Measurements from ENCODE around the gene CCDC24.

The CCDC24 gene

GRCh38 chr1:44038876-44039657, 47.7 kb downstream of the CCDC24 start:
- TF ChIP-seq EZH2 (optimal IDR thresholded peaks at IDR 0.05; ENCODE audit: low read depth, low read length) (no peak), EZH2phosphoT487 (IDR thresholded peaks at IDR 0.05; ENCODE audit: low read length) (no peak)
- TF ChIP-seq, protein P1, sequence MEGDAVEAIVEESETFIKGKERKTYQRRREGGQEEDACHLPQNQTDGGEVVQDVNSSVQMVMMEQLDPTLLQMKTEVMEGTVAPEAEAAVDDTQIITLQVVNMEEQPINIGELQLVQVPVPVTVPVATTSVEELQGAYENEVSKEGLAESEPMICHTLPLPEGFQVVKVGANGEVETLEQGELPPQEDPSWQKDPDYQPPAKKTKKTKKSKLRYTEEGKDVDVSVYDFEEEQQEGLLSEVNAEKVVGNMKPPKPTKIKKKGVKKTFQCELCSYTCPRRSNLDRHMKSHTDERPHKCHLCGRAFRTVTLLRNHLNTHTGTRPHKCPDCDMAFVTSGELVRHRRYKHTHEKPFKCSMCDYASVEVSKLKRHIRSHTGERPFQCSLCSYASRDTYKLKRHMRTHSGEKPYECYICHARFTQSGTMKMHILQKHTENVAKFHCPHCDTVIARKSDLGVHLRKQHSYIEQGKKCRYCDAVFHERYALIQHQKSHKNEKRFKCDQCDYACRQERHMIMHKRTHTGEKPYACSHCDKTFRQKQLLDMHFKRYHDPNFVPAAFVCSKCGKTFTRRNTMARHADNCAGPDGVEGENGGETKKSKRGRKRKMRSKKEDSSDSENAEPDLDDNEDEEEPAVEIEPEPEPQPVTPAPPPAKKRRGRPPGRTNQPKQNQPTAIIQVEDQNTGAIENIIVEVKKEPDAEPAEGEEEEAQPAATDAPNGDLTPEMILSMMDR (IDR thresholded peaks at IDR 0.05; ENCODE audit: low read length) = no peak
- Histone ChIP-seq H2AFZ (ENCODE audit: low read length) (no peak overlapping the region), H3F3A (ENCODE audit: insufficient read depth, low read length) (no peaks in the 10 kb centered on the region), H3K79me2 (ENCODE audit: low read length) (no peaks in the 10 kb centered on the region), H3K27me3 (replicated peaks; ENCODE audit: insufficient read depth, low read length) (no peaks in the 10 kb centered on the region), H3K9ac (ENCODE audit: low read length) (no peak overlapping the region), H4K20me1 (ENCODE audit: insufficient read depth, low read length) (no peaks in the 10 kb centered on the region), H3K4me2 (ENCODE audit: low read depth, low read length) (no peak overlapping the region), H3K4me3 (ENCODE audit: low read length) (no peak overlapping the region), H3K4me1 (ENCODE audit: low read length) (no peaks in the 10 kb centered on the region), H3K9me2 (replicated peaks; ENCODE audit: insufficient read depth, low read length) (no peaks in the 10 kb centered on the region), H3K9me3 (replicated peaks; ENCODE audit: insufficient read depth, low read length) (no peaks in the 10 kb centered on the region), H3K36me3 (replicated peaks; ENCODE audit: insufficient read depth, low read length) (no peaks in the 10 kb centered on the region), H3K27ac (ENCODE audit: low read length) (no peak overlapping the region)
- DNase-seq = no peak

DNA sequence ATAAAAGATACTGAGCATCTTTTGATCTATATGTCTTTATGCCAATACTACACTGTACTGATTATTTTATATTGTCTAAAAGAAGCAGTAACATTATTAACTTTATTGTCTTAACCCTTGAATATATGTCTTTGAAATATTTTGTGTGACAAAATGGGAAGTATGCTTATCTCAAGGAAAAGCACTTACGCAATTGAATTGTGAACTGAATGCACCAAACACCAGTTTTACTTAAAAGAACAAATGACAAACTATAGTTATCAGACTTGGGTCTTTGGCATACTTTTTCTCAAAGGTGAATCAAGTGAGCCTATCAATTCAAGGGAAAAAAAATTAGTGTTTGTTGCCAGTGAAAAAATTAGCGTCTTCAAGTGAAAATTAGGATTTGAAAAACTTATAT, 49.0 kb downstream of the CCDC24 start:
- H3K4me3 ChIP-seq (ENCODE audit: low read length) = no peak overlapping the region
- H3K27ac ChIP-seq (ENCODE audit: low read length) = no peak overlapping the region
- no peak overlapping the region for H3K9ac ChIP-seq (ENCODE audit: low read length)
- H3K4me2 ChIP-seq (ENCODE audit: low read depth, low read length) = no peak overlapping the region
- no peak for DNase-seq
- H4K20me1 ChIP-seq (ENCODE audit: insufficient read depth, low read length) = no peaks in the 10 kb centered on the region
- H3K27me3 ChIP-seq (replicated peaks; ENCODE audit: insufficient read depth, low read length) = no peaks in the 10 kb centered on the region
- H3K9me2 ChIP-seq (replicated peaks; ENCODE audit: insufficient read depth, low read length) = no peaks in the 10 kb centered on the region
- no peak for TF ChIP-seq EZH2phosphoT487 (IDR thresholded peaks at IDR 0.05; ENCODE audit: low read length)
- TF ChIP-seq EZH2 (optimal IDR thresholded peaks at IDR 0.05; ENCODE audit: low read depth, low read length) = no peak
- TF ChIP-seq, protein P1 (IDR thresholded peaks at IDR 0.05; ENCODE audit: low read length) = no peak
- no peaks in the 10 kb centered on the region for H3F3A ChIP-seq (ENCODE audit: insufficient read depth, low read length)
- no peaks in the 10 kb centered on the region for H3K79me2 ChIP-seq (ENCODE audit: low read length)
- H2AFZ ChIP-seq (ENCODE audit: low read length) = no peak overlapping the region
- no peaks in the 10 kb centered on the region for H3K36me3 ChIP-seq (replicated peaks; ENCODE audit: insufficient read depth, low read length)
- no peaks in the 10 kb centered on the region for H3K4me1 ChIP-seq (ENCODE audit: low read length)
- H3K9me3 ChIP-seq (replicated peaks; ENCODE audit: insufficient read depth, low read length) = no peaks in the 10 kb centered on the region

DNA sequence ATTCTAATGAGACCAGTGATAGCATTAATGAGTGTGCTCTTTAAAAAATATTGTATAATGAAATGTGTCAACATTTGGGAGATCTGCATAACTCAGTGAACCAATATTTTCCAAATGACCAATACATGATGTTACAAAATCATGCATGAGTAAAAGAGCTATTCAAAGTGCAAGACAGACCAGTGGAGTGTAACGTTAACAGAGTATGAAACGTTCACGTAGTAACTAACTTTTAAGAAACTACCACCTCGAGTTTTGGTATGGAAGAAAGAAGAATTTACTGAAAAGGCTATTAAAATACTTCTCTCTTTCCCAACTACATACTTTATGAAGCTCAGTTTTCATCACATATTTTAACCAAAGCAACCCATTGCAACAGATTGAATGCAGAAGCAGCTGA, 49.4 kb downstream of the CCDC24 start:
- Histone ChIP-seq H3F3A (ENCODE audit: insufficient read depth, low read length) (no peaks in the 10 kb centered on the region), H2AFZ (ENCODE audit: low read length) (no peak overlapping the region), H3K4me3 (ENCODE audit: low read length) (no peak overlapping the region), H4K20me1 (ENCODE audit: insufficient read depth, low read length) (no peaks in the 10 kb centered on the region), H3K9ac (ENCODE audit: low read length) (no peak overlapping the region), H3K27me3 (replicated peaks; ENCODE audit: insufficient read depth, low read length) (no peaks in the 10 kb centered on the region), H3K79me2 (ENCODE audit: low read length) (no peaks in the 10 kb centered on the region), H3K9me3 (replicated peaks; ENCODE audit: insufficient read depth, low read length) (no peaks in the 10 kb centered on the region), H3K4me2 (ENCODE audit: low read depth, low read length) (no peak overlapping the region), H3K9me2 (replicated peaks; ENCODE audit: insufficient read depth, low read length) (no peaks in the 10 kb centered on the region), H3K36me3 (replicated peaks; ENCODE audit: insufficient read depth, low read length) (no peaks in the 10 kb centered on the region), H3K27ac (ENCODE audit: low read length) (no peak overlapping the region), H3K4me1 (ENCODE audit: low read length) (no peaks in the 10 kb centered on the region)
- TF ChIP-seq, protein P1 (IDR thresholded peaks at IDR 0.05; ENCODE audit: low read length) = no peak
- no peak for TF ChIP-seq EZH2phosphoT487 (IDR thresholded peaks at IDR 0.05; ENCODE audit: low read length)
- no peak for TF ChIP-seq EZH2 (optimal IDR thresholded peaks at IDR 0.05; ENCODE audit: low read depth, low read length)
- no peak for DNase-seq

All from MM.1S (cell line).